Neural progenitor cell (in vitro differentiated cells): Measurements from ENCODE around the gene FOXN3.

Experiments
- CTCF ChIP-seq: fragments of 200-600 bp; sonication (generic); IDR thresholded peaks from 2 replicates; pipeline ENCODE4 v1.5.1; 2017; ENCODE audit warnings: antibody characterized with exemption, mild to moderate bottlenecking
- EZH2 ChIP-seq: fragments of 200-600 bp; sonication (generic); IDR thresholded peaks from 2 replicates; pipeline ENCODE4 v1.6.1; 2017; ENCODE audit warnings: antibody characterized with exemption, mild to moderate bottlenecking, moderate library complexity
- EZH2phosphoT487 ChIP-seq: fragments of 200-600 bp; sonication (generic); IDR thresholded peaks from 2 replicates; pipeline ENCODE4 v1.6.1; 2017; ENCODE audit warnings: antibody characterized with exemption

- TF ChIP-seq CTCF (no peak), EZH2phosphoT487 (no peak), EZH2 (no peak)
Observed at GRCh38 chr14:89457007-89457406, 40.0 kb upstream of the FOXN3 start.
